Endothelial cell (in vitro differentiated cells): ENCODE data around the gene FHL1. TPM values are rescaled to one million over a fixed set of nuclear protein-coding genes. Genes with fewer than 3 reads are reported as not detected.
A peak's percentile ranks its signal among the peaks of the same experiment; 100 is the strongest.

ENCODE experiments used
- DNase-seq: peaks from one replicate; pipeline ENCODE4 v3.0.0; 2021; ENCODE audit warnings: low spot score
- H3K27ac Mint-ChIP-seq: one replicate; pipeline ENCODE4 v1.8.0; 2021; ENCODE audit warnings: mixed read lengths, inconsistent platforms; ENCODE audit not compliant: unreplicated experiment
- H3K27me3 Mint-ChIP-seq: one replicate; pipeline ENCODE4 v1.8.0; 2021; ENCODE audit warnings: mild to moderate bottlenecking, moderate library complexity, mixed read lengths, inconsistent platforms; ENCODE audit not compliant: unreplicated experiment
- H3K36me3 Mint-ChIP-seq: one replicate; pipeline ENCODE4 v1.8.0; 2021; ENCODE audit warnings: mild to moderate bottlenecking, low read depth, mixed read lengths, inconsistent platforms; ENCODE audit not compliant: unreplicated experiment
- H3K4me1 Mint-ChIP-seq: one replicate; pipeline ENCODE4 v1.8.0; 2021; ENCODE audit warnings: mild to moderate bottlenecking, mixed read lengths, inconsistent platforms; ENCODE audit not compliant: unreplicated experiment
- H3K4me3 Mint-ChIP-seq: one replicate; pipeline ENCODE4 v1.8.0; 2021; ENCODE audit warnings: mild to moderate bottlenecking, mixed read lengths, inconsistent platforms; ENCODE audit not compliant: unreplicated experiment
- H3K9me3 Mint-ChIP-seq: one replicate; pipeline ENCODE4 v1.8.0; 2021; ENCODE audit warnings: mixed read lengths, inconsistent platforms; ENCODE audit not compliant: unreplicated experiment
- CTCF ChIP-seq: fragments of 200-600 bp; sonication (generic); IDR thresholded peaks from one replicate; pipeline ENCODE4 v1.5.0; 2021; ENCODE audit warnings: antibody characterized with exemption; ENCODE audit not compliant: unreplicated experiment
- total RNA-seq: library from RNA; stranded (reverse); fragmentation: NEBNext Ultra II Directional; extraction: Animal tissue kit (Norgen Biotek cat#: 25700); gene quantifications from one replicate; pipeline ENCODE4 v1.2.1, GENCODE V29; 2021; ENCODE audit not compliant: unreplicated experiment

Gene FHL1
- total RNA-seq, 1 donor from 2014 or later = 5.6 TPM

- no peak overlapping the region for H3K4me3 Mint-ChIP-seq
- H3K27me3 Mint-ChIP-seq = no peaks in the 10 kb centered on the region
- H3K36me3 Mint-ChIP-seq = no peaks in the 10 kb centered on the region
- peak; percentile 34 for DNase-seq
- no peaks in the 10 kb centered on the region for H3K9me3 Mint-ChIP-seq
- no peak overlapping the region for H3K27ac Mint-ChIP-seq
- TF ChIP-seq CTCF = peak; percentile 49
- H3K4me1 Mint-ChIP-seq = peaks cover 7% of the 10 kb centered on the region
These were observed 61.8 kb downstream of the FHL1 start for GRCh38 chrX:136209016-136209738.

GRCh38 chrX:136209751-136210150, 62.4 kb downstream of the FHL1 start:
- DNase-seq = no peak
- TF ChIP-seq CTCF = no peak
- no peak overlapping the region for H3K4me3 Mint-ChIP-seq
- no peak overlapping the region for H3K27ac Mint-ChIP-seq
- H3K4me1 Mint-ChIP-seq = peaks cover 9% of the 10 kb centered on the region
- H3K9me3 Mint-ChIP-seq = no peaks in the 10 kb centered on the region
- no peaks in the 10 kb centered on the region for H3K27me3 Mint-ChIP-seq
- H3K36me3 Mint-ChIP-seq = no peaks in the 10 kb centered on the region

- Mint-ChIP-seq H3K27me3 (no peaks in the 10 kb centered on the region), H3K36me3 (no peaks in the 10 kb centered on the region), H3K9me3 (no peaks in the 10 kb centered on the region), H3K4me1 (peaks cover 10% of the 10 kb centered on the region), H3K4me3 (no peak overlapping the region), H3K27ac (no peak overlapping the region)
- no peak for TF ChIP-seq CTCF
- DNase-seq = no peak
These were observed 62.9 kb downstream of the FHL1 start for GRCh38 chrX:136210243-136210642.

GRCh38 chrX:136210806-136211205, 63.5 kb downstream of the FHL1 start:
- Mint-ChIP-seq H3K27ac (no peak overlapping the region), H3K4me1 (peaks cover 10% of the 10 kb centered on the region), H3K4me3 (no peak overlapping the region), H3K9me3 (no peaks in the 10 kb centered on the region), H3K27me3 (no peaks in the 10 kb centered on the region), H3K36me3 (no peaks in the 10 kb centered on the region)
- DNase-seq = no peak
- TF ChIP-seq CTCF = no peak

GRCh38 chrX:136211766-136212556, 64.6 kb downstream of the FHL1 start:
- H3K4me1 Mint-ChIP-seq = peaks cover 10% of the 10 kb centered on the region
- no peak for DNase-seq
- H3K36me3 Mint-ChIP-seq = no peaks in the 10 kb centered on the region
- H3K27ac Mint-ChIP-seq = no peak overlapping the region
- no peak overlapping the region for H3K4me3 Mint-ChIP-seq
- H3K27me3 Mint-ChIP-seq = no peaks in the 10 kb centered on the region
- no peak for TF ChIP-seq CTCF
- H3K9me3 Mint-ChIP-seq = no peaks in the 10 kb centered on the region
